GM21619 (cell line): Measurements from ENCODE around the gene MAN1B1.
"Not testable (repeated sequence)": the region's sequence is repeated elsewhere in the genome, so short reads cannot be mapped to it uniquely, and the experiment has no call there.

Source experiments
- ATAC-seq: cut with Tn5 transposase; IDR thresholded peaks from one replicate; pipeline ENCODE4 v1.9.1; 2021; ENCODE audit not compliant: unreplicated experiment

The MAN1B1 gene

GRCh38 chr9:137126786-137127185, 40.0 kb downstream of the MAN1B1 start:
- ATAC-seq, result no peak

GRCh38 chr9:137127301-137128157, 40.7 kb downstream of the MAN1B1 start:
- no peak for ATAC-seq

GRCh38 chr9:137128158-137128861, 41.5 kb downstream of the MAN1B1 start:
- ATAC-seq, result no peak

- peak; percentile 10 for ATAC-seq
Observed at GRCh38 chr9:137128862-137129455, 42.2 kb downstream of the MAN1B1 start.

- ATAC-seq, result peak; percentile 69
Observed at GRCh38 chr9:137129456-137130175, 42.8 kb downstream of the MAN1B1 start.

- peak; percentile 27 for ATAC-seq
Observed at GRCh38 chr9:137130176-137130755, 43.5 kb downstream of the MAN1B1 start.

- no peak for ATAC-seq
Observed at GRCh38 chr9:137134191-137134590, 47.4 kb downstream of the MAN1B1 start.

GRCh38 chr9:137135154-137135553, 48.4 kb downstream of the MAN1B1 start:
- not testable (repeated sequence) for ATAC-seq

- ATAC-seq, result no peak
Observed at GRCh38 chr9:137136261-137136880, 49.6 kb downstream of the MAN1B1 start.

GRCh38 chr9:137136881-137137607, 50.3 kb downstream of the MAN1B1 start:
- ATAC-seq, result no peak

- no peak for ATAC-seq
Observed at GRCh38 chr9:137138058-137138721, 51.4 kb downstream of the MAN1B1 start.

- no peak for ATAC-seq
Observed at GRCh38 chr9:137138722-137139467, 52.1 kb downstream of the MAN1B1 start, which contains the start of gene GRIN1. TSS of gene GRIN1 (plus strand) at chr9:137139154. CDS start at chr9:137139487, 333 bp downstream.

- no peak for ATAC-seq
Observed at GRCh38 chr9:137139468-137140150, 52.8 kb downstream of the MAN1B1 start.

- no peak for ATAC-seq
Observed at GRCh38 chr9:137140151-137141012, 53.6 kb downstream of the MAN1B1 start.

- no peak for ATAC-seq
Observed at GRCh38 chr9:137141050-137141810, 54.4 kb downstream of the MAN1B1 start.
